HG03064 (cell line): ENCODE data around the gene ATP6V0A4.
"Not testable (repeated sequence)": the region's sequence is repeated elsewhere in the genome, so short reads cannot be mapped to it uniquely, and the experiment has no call there.

Experiments
- ATAC-seq: cut with Tn5 transposase; IDR thresholded peaks from one replicate; pipeline ENCODE4 v1.9.1; 2021; ENCODE audit warnings: low read depth; ENCODE audit not compliant: unreplicated experiment

The ATP6V0A4 gene

DNA sequence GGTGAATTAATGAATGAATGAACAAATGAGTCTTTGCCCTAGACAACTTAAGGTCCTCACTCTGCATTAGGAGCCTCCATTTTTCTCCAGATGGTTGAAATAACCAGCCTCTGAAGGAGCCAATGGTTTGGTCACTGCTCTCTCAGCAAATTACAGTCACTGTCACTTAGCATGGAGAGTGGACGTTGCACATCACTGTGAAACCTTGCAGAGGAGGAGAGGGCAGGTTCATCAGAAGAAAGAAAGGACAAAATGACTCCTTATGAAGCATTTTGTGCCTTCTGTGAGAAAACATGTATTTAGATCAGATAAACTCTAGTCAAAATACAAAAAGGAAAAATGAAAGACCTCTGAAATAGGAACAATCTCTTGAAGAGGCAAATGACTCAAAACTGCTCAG, 6.6 kb upstream of the ATP6V0A4 start:
- no peak for ATAC-seq

DNA sequence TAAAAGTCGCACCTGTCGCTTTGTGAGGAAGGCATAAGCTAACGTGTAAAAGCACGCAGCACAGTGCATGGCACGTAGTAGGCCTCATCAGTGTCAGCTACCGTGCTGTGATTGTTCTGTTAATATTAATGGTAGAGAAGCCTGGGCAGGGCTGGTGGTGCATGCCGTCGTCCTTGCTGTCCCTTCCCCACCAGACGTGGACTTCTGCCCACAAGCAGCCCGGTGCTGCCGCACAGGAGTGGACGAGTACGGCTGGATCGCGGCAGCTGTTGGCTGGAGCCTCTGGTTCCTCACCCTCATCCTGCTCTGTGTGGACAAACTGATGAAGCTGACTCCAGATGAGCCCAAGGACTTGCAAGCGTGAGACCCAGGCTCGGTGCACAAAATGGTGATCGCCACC, 4.7 kb upstream of the ATP6V0A4 start:
- ATAC-seq: no peak

DNA sequence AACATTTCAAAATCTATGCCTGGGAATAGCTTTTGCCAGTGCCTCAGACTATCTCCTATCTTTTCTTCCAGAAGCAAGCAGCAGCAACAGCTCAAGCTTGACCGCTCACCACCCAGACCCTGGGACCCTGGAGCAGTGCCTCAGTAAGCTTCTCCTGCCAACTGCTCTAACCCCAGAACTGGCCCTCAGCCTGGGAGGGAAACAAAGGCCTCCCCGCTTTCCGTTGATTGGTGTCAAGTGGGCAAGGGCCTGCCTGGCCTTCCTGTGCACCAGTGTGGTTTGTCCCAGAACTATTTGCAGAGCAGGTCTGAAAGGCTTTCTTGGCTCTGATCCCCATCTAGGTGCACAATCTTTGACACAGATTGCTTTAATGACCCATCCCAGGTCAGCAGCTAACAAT, 3.3 kb upstream of the ATP6V0A4 start:
- no peak for ATAC-seq

DNA sequence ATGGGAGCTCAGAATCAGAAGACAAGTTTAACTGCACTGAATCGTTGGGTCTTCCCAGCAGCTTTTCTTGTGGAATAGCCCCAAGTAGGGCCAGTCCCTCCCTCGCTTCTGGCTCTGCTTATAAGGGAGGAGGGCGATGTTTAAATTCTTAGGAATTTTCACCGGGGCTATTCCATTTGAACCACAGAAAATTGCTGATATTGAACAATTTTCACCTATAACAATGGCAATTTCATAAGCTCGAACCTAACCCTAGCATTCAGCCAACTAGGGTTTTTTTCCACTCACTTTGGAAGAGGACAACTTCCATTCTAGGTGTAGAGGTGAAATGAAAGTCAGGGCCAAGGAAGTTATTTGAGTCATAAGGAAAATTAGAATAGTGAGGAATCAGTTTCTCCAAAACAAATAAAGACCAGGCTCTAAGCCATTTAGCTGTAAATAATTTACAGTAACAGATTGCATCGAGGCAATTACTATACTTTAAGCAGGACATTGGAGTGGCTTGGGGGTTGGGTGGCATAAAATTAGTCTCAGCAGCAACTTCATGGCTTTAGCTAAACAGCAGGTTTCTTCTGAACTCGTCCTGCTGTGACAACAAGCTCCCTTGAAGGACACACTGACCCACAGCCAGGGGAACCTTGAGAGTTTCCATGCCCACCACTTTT, 1.5 kb upstream of the ATP6V0A4 start:
- no peak for ATAC-seq

DNA sequence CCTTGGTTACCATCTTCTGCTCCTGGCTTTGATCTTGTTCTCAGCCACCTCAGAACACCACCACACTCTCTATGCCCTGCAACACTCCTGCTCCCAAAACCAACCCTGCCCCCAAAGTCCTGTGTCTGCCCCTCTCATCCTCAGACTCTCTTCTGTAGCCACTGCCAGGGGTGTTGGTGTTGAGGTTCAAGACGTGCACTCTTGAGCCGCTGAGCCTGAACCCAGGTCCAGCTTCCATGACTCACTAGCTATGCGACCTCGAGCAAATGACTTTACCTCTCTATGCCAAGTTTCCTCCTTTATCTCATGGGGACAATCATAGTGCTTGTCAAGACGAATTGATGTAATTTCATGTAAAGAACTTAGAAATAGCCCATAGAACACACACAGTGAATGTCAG, 840 bp upstream of the ATP6V0A4 start:
- no peak for ATAC-seq

DNA sequence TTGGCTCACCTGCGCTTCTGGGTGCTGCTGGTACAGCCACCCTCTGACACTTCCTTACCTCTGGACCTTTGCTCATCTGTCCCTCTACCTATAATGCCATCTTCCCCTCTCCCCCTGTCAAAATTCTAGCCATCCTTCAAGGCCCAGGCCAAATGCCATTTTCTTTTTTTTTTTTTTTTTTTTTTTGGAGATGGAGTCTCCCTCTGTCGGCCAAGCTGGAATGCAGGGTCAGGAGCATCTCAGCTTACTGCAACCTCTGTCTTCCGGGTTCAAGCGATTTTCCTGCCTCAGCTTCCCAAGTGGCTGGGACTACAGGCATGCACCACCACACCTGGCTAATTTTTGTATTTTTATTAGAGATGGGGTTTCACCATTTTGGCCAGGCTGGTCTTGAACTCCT, 950 bp downstream of the ATP6V0A4 start:
- not testable (repeated sequence) for ATAC-seq

DNA sequence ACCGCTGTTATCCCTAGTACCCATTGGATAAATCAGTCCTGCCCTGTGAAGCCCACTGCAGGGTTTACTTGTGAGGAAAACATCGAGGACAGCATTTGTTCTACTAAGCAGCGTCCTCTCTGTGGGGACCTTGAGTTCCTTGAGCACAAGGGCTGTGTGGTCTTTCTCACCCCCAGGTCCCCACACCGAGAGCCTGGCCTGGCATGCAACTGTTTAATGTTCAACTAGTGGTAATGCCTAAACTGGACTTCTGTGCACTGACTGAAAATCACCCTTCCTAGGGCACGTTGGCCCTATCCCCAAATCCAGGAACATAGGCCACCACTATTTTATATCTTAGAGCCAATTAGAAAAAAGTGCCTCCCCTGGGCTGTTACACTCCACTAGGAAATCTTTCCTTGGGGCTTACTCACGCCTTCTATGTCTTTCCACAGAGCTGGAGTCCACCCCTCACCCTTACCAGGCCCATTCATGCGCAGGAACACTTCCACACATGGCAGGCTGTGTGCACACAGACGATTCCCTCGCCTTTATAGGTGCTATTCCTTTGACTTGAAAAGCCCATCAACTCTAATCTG, 1.9 kb downstream of the ATP6V0A4 start:
- ATAC-seq: no peak

DNA sequence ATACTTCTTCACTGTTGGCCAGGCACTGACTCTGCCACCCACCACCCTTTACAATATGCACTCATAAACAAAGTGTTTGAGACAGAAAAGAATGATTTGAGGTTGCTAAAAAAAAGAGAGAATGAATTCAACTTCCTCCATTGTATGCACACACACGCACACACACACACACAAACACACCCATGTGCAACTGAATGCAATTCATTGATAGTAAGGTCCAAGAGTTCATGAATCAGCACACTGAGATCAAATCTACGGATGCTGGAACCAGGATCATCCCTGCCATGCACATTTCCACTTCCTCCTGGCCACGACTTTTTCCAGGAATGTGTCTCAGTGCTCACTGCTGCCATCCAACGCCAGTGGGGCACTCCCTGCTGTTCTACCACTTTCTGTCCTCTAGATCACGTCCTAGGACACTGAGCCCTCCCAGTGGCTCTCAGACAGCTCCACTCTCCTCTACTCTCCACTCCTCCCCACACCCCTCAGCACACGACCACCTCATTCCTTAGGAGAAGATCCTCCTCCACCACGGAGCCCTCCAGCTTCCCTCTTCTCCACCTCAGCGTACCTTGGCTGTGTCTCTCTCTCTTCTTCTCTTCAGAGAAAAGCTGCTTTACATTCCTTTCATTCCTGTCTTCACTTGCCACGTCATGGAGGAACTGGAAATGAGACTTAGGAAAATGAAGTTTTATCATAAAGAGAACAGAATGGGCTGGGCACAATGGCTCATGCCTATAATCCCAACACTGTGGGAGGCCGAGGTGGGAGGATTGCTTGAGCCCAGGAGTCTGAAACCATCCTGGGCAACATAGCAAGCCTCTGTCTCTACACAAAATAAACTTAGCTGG, 12.2 kb downstream of the ATP6V0A4 start:
- ATAC-seq: no peak

DNA sequence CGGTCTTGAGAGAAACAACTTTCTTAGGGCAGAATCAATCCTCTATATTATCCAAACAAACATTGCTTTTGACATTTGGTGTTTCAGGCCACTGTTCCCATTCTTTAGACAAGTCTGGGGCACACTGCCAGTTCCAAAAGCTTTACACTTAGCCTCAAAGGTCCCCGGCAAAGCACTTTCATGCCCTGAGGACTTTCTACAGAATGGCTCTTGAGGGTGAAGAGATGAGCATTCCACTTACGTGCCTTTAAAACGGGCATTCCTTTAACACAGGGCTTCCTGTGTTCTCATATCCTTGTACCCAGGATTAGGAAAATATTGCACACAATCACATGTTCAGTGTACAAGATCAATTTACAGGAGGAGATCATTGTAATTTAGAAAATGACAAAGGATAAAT, 13.3 kb downstream of the ATP6V0A4 start:
- no peak for ATAC-seq

DNA sequence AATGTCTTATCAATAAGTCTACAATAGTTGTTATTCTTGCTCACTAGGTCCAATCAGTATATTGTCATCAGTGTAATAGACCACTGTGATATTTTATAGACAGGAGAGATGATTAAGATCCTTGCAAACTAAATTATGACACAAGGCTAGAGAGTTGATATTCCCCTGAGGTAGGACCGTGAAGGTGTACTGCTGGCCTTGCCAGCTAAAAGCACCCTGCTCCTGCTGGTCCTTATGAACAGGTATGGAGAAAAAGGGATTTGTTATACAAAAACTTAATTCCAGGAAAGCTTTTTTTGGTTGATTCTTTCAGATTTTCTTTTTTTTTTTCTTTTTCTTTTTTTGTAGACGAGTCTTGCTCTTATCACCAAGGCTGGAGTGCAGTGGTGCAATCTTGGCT, 17.0 kb downstream of the ATP6V0A4 start:
- ATAC-seq: no peak

DNA sequence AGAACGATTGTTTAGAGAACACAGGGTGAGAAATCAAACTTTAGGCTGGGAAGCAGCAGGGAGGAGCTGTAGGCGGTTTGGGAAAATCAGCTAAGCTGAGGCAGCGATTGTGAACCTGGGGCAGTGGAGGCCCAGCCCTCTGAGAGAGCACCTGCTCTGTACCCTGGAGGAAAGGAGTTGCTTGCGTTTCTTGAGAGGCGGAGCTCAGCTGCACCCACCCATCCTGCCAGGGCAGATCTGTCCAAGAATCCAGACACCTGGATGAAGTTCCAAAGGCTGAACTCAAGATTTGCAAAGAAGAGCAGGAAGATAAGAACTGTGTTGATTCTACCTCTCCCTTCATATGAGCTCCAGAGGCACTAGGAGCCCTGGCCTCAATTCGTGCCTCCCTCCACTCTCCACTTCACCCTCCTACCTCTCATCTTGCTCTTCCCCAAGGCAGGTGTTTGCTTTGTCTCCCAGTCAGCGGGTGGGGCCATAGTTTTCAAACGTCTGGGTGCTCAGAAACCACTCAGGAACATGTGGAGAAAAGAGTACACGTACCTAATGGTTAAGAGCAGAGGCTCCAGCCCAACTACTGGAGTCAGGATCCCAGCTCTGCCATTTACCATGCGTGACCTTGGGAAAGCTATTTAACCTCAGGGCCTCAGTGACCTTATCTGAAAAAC, 21.7 kb downstream of the ATP6V0A4 start:
- ATAC-seq: no peak

DNA sequence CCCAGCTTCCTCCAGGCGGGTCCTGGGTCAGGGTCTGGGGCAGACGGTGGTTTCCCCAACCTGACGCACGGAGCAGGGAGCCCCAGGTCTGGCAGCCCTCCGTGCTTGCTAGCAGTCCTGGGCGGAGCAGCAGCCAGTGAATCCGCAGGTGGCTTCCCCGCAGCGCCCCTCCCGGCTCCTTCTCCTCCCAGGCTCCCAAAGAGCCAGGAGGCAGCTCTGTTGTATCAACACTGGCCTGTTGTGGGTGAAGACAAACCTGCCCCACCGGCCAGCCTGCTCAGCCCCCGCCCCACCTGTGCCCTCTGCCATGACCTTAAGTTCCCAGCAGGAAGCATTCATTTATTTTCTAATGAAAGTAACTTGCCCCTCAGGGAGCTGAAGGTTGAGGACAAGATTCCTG, 24.2 kb downstream of the ATP6V0A4 start:
- ATAC-seq: no peak

DNA sequence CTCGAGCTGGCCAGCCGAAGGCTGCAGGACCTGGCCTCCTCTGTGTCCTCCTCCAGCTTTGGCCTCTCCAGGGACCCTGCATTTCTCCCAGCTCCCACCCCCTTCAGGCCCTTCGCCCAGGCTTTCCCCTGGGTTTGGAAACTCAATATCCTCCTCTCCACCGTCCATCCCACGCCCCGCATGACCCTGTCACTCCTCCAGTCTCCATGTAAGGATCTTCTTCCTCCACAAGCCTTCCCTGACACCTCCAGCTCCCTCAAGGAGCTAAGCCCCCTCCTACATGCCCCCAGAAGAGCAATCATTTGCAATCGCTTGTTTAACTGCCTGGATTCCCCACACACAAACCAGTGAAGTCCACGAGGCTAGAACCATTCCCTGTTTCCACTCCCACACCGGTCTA, 24.8 kb downstream of the ATP6V0A4 start:
- ATAC-seq: no peak

DNA sequence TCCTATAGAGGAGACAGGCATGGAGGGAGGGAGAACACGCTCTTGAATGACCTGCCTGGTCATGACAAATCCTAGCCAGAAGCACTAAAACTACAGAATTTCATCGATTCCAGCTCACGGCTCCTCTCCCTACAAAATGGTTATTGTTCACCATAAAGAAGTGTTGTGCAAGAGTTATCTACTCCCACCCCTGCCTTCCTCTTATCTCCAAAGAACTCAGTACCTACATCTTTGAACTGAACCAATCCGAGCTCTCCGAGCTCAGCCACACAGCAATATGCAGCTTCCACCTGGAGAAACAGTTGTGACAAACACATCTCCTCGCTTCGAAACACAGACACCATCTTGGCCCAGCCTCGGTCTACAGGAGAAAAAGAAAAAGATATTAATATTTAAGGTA, 27.1 kb downstream of the ATP6V0A4 start:
- ATAC-seq: no peak

DNA sequence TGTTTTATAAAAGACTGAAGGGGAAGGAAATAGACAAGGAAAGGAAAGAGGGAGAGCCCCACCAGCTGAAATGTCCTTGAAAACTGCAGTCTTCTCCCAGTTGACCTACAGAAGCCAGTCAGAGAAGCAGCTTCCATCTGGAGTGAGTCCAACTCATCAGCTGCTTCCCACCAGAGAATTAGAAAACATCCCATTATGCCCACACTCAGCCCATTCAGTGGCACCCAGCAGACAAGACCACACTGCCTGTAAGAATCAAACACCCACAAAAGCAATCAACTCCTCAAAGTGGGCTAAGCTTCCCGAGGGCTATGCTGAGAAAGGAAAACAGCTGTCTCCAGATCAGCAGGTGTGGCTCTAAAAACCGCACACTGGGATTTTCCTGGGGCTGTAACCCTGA, 29.8 kb downstream of the ATP6V0A4 start:
- no peak for ATAC-seq

DNA sequence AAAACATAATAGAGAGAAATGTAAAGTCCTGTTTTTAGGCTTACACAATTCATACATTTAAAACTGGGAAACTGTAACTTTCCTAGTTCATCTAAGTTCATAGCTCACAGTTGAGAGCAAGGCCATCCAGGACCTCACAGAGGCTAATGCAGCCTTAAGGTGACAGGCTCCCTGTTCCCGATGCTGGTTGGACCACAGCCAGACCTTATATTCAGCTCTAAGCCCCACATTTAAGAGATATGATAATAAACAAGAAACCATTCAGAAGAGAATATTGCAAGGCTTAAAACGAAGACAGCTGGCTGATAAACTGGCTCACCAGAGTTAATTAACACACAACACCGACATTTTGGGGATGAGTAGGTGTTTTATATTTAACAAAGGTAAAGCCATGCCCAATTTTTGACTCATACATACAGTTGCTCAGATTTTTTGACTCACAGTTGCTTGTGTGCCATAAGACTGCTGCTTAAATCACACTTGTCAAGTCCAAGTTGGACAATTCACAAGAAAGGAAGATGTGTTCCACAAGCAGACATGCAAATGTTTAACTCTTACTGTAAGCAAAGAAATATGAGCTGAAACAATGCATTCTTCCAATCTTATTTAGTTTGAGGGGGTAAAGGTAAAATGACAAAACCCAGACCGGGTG, 41.3 kb downstream of the ATP6V0A4 start:
- ATAC-seq: no peak

DNA sequence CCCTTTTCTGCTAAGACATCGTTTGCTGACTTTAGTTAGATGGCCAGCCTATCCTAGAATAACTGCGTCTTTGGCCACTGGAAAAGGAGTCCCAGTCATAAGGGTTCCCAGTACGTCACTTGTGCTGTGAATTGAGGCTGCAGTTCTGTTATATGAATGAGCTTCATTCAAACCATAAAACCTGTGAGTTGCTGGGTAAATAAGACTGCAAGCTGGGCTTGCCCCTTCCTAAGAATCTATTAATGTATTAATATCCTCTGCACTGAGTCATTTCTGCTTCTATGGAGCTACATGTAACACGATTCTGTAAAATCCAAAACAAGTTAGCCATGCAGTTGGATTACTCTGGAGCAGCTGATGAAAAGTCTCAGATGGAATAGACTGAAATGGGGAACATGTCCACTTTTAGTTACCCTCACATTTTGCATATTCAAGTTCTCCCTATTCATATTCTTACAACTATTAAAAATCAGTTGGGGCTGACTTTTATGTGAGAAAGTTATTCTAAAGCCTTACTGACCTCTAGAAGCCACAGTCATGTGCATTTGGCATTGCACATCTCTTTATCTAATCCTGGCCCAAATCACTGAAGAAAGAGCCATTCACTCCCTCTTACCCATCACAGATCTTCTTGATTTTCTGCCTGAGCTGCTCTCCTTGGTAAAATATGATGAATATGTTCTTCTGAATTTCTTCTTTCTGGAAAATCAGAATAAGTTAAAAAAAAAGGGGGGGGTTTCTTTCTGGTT, 42.0 kb downstream of the ATP6V0A4 start:
- no peak for ATAC-seq

DNA sequence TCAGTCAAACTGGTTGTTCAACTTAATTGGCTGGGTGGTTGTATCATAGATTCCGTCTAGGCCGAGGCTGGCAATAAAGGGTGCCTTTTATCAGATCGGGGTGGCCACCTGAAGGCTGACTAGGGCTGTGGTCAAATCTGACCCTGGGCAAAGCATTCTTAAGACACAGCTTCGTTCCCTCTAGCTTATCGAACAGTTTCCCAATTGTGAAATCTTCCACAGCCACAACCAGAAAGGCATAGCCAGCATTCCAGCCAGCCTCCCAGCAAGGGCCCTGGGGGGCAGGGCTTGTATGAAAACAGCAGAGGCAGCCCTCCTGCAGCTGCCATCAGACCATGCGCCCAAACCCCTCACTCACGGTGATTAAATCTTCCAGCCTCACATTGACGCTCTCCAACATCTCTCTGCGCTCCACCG, 42.7 kb downstream of the ATP6V0A4 start:
- ATAC-seq: no peak

DNA sequence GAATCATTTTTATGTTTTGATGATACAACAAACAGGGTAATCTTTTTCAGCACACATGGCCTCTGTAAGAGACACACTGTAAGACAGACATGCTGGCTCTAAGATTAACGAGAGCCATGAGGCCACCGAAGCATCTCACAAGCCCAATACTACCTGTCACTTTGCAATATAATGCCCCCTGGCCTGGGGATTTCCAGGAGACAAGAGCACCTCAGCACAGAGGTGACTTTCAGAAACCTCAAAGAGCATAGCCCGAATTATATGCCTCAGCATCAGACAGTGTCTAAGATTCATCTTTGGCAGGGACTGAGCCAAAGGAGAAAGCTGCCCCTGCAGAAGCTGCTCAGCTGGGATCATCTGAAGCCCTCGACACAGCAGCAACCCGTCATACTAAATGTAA, 44.4 kb downstream of the ATP6V0A4 start:
- no peak for ATAC-seq

DNA sequence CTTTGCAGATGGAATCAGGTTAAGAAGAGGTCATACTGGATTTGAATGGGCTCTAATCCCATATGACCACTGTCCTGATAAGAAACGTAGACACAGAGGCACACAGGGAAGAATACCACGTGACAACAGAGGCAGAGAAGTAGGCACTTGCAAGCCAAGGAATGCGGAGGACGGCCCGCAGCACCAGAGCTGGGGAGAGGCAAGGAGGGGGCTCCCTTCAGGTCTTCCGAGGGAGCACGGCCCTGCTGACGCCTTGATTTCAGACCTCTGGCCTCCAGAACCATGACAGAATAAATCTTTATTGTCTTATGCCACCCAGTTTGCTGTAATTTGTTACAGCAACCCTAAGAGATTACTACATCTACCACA, 44.9 kb downstream of the ATP6V0A4 start:
- no peak for ATAC-seq
